GM19035 (cell line): Measurements from ENCODE around the gene KCNJ3.

Experiments
- ATAC-seq: cut with Tn5 transposase; IDR thresholded peaks from one replicate; pipeline ENCODE4 v1.9.1; 2021; ENCODE audit not compliant: unreplicated experiment

The KCNJ3 gene

GRCh38 chr2:154698296-154698720 is at the start of gene KCNJ3:
Gene KCNJ3, plus strand, starts transcription at chr2:154698695. Its CDS starts 81 bp downstream, at chr2:154698776.
- ATAC-seq, result no peak

- ATAC-seq, result no peak
Measured at GRCh38 chr2:154655499-154655898, 43.0 kb upstream of the KCNJ3 start.

DNA sequence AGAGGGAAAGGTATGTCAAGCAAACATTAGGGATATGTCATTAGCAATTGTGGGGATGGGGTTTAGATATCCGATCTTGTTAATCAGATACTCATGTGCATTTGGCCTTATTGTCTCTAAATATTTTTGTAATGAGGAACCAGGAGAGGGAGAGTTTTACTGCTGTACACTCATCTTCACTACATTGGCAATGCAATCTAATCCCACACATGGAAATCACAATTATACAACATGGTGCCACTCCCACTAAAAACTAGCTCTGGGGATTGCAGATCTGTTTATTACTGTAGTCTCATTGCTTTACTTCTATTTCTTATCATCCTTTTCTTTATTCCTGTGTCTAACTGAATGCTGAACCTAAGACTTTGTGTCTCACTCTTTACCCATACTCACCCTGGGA is 39.6 kb upstream of the KCNJ3 start:
- no peak for ATAC-seq

DNA sequence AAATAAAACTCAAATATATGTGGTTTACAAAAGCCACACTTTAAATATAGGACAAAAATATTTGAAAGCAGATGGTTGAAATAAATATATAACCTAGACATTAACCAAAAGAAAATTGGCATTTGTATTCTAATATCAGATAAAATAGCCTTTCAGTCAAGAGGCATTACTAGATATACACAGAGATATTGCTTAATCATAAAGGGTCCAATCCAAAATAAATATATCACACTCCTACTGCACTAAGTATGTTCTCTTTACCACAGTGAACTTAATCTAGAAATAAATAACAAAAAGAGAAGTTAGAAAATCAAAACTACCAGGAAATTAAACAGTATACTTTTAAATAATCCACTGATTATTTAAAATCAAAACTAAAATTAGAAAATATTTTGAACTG is 34.2 kb upstream of the KCNJ3 start:
- no peak for ATAC-seq

DNA sequence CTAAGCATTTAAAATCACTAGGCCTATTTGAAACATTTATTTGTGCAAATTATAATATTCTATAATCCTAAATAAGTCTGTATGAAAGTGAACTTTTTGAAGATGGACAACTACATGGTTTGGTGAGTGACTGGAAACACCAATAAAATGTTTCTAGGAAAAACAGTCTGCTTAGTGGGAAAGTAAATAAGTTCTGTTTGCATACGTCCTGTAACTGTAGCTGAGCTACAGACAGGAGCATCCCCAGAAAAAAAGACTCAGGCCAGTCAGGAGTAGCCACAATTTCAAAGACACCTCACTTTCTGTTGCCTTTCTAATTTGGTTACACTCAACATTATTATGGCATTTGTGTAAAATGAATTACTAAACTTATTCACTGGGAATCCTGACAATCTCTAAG is 28.4 kb upstream of the KCNJ3 start:
- no peak for ATAC-seq

GRCh38 chr2:154673694-154674093 is 24.8 kb upstream of the KCNJ3 start:
- no peak for ATAC-seq

GRCh38 chr2:154677401-154677800 is 21.1 kb upstream of the KCNJ3 start:
- ATAC-seq, result no peak

DNA sequence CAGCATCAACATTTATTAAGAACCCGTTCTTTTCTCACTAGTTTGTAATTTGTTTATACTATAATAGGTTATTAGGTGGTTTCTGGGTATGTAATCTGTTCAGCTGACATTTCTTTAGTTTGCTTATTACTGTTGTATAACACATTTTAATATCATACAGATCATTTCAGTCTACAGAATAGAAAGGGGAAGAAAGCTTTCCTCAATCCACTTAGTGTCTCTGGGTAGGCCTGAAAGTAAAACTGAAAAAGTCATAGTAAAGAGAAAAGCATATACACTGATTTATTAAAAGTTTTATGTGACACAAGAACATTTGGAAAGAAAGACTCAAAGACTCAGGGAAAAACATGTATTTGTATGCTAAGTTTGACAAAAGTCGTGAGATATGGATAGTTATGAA is 16.8 kb upstream of the KCNJ3 start:
- no peak for ATAC-seq

- ATAC-seq, result no peak
Measured at GRCh38 chr2:154686162-154686561, 12.3 kb upstream of the KCNJ3 start.

DNA sequence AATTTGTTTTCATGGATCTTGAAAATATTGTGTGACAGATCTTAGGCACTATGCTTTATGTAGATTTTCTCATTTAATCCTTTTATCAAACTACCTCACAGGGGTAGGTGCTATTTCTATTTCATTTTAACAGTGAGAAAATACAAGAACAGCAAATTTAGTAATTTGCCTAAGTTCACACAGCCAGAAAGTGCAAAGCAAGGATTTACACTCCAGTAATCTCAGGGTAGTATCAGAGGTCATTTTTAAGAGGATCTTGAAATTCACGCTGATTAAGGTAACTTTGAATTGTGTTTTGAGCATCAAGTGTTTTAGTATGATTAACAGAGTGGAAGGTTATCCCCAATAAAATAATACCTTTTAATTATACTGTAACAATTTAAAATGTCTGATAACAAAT is 10.1 kb upstream of the KCNJ3 start:
- ATAC-seq, result no peak

DNA sequence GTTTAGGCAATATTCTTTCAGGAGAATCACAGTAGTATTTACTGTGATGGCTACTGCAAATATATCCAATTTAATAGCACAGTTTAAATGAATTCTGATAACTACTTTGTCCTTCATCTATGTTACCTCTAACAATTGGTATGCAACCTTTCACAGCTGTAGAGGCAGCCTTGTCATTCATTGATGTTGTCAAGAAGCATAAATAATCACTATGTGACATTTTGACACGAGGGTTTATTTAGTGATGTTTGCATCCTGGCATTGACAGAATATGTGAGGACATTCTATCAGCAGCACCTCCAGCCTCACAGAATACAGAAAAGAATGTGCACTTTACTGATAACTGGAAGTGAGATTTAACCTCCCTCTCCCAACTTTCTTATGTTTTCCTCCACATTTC is 9.3 kb upstream of the KCNJ3 start:
- ATAC-seq, result no peak

DNA sequence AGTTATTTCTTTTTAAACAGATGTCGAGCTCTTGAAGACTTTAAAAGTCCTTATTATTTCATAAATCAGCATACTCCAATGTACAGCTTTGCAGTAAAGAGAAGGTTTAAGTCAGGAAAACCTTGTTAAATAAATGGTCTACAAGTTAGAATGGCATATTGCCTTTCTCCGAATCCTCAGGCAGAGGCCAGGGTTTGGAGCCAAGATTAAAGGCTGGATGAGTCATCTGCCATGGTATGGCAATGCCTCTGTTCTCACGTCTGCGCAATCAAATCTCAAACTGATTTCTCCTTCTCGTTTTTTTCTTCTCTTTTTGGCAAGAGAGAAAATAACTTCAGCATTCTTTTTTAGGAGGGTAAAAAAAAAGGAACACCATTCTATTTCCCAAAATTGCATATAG is 5.6 kb upstream of the KCNJ3 start:
- no peak for ATAC-seq

- no peak for ATAC-seq
Measured at GRCh38 chr2:154693741-154694340, 4.7 kb upstream of the KCNJ3 start.

DNA sequence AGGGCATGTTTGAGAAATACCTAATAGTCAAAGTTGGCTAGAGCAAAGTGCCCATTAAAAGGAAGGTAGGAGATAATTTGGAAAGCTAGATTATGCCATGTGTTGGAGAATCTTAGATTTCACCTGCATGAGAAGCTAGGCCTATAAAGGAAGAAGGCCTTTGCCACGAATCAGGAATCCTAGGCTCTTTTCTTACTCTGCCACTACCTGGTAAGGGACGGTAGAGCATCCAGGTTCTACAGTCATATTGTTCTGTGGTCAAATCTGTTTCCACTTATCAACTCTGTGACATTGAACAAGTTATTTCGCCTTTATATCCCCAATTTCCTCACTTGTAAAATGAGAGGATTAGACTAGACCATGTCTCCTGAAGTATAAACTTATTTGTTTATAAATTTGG is 3.6 kb upstream of the KCNJ3 start:
- ATAC-seq, result no peak

GRCh38 chr2:154696369-154696768 is 2.1 kb upstream of the KCNJ3 start:
- no peak for ATAC-seq

GRCh38 chr2:154696810-154697417 is 1.6 kb upstream of the KCNJ3 start:
- no peak for ATAC-seq

DNA sequence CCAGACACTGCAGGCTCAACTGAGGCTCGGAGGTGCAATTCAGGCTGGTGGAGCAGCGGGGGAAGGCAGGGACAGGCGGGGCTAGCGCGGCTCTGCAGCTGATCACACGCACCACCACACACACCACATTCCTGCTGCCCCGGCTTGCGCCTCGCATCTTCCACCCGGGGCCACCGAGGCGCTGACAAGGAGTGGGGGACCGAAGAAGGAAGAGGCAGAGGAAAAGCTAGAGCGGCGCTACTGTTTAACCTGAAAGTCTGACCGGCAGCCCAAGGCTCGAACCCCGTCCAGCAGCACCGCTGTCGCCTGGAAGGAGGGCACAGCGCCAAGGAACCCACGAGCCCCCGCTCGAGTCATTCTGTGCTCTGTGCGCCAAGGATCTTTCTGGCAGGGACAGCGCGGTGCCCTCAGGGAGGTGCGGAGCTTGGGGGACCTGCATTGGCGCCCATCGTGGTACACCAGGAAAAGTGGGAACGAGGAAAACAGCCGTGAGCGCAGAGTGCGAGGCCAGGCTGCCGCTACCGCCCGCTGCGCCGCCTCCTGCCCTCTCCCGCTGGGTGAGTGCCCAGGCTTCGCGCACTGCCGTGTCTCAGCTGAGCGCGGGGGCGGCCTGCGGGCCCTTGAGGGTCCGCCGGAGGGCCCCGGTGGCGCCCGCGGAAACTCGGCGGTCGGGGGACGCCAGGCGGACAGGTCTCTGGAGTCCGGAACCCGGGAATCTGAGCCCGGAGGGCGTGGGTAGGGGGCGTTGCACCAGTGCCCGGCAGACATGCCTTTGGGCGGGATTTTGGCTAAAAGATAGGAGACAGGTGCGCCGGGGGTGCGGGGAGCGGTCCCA is 860 bp upstream of the KCNJ3 start:
- no peak for ATAC-seq

DNA sequence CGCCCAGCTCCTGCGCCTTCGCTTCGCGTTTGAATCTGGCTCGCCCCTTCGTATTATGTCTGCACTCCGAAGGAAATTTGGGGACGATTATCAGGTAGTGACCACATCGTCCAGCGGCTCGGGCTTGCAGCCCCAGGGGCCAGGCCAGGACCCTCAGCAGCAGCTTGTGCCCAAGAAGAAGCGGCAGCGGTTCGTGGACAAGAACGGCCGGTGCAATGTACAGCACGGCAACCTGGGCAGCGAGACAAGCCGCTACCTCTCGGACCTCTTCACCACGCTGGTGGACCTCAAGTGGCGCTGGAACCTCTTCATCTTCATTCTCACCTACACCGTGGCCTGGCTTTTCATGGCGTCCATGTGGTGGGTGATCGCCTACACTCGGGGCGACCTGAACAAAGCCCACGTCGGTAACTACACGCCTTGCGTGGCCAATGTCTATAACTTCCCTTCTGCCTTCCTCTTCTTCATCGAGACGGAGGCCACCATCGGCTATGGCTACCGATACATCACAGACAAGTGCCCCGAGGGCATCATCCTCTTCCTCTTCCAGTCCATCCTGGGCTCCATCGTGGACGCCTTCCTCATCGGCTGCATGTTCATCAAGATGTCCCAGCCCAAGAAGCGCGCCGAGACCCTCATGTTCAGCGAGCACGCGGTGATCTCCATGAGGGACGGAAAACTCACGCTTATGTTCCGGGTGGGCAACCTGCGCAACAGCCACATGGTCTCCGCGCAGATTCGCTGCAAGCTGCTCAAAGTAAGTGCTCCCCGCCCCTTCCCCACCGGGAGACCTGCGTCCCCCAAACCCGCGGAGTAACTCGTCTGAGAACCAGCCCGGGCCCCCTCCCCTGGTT is 453 bp downstream of the KCNJ3 start:
- no peak for ATAC-seq

GRCh38 chr2:154699575-154699930 is 1.1 kb downstream of the KCNJ3 start:
- no peak for ATAC-seq

DNA sequence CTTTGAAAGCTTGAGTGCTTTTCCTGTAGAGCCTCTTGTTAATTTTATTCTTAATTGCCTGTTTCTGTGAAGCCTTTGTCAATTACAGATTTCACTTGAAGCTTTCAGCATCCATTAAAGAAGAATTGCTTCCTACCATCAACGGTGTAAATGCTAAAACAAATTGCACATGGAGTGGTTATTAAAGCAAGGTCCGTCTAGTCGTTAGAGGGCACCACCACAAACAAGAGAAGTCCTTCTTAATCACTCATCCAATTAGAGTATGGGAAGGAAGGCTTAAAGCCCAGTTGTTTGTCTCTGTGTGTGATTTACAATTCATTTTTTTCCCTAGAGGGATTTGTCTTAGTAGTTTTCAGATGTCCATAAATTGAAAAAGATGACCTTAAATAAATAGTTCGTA is 1.6 kb downstream of the KCNJ3 start:
- no peak for ATAC-seq

DNA sequence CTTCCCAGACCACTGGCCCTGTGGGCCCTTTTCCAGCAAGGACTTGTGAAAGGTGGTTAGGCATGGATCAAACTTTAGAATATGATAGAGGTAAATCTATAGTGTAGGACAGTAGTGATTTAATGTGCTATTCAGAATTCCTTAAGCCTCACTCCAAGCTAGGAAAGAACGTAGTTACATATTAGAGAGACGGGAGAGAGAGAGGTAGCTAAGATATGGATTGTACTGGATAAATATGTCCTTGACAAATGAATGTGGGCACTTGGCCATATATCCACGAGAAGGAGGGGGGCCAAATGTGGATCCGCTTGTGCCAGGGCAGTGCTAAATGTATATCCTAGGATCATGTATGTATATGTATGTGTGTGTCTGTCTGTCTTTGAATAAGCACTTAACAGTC is 6.5 kb downstream of the KCNJ3 start:
- no peak for ATAC-seq
